ENCODE data around the gene KLK8. TPM values are rescaled to one million over a fixed set of nuclear protein-coding genes. Genes with fewer than 3 reads are reported as not detected.
"Not testable (repeated sequence)": the region's sequence is repeated elsewhere in the genome, so short reads cannot be mapped to it uniquely, and the experiment has no call there.

Gene KLK8
- total RNA-seq, 2 donors from 2014 or later: 1.1 TPM; not detected in 1

DNA sequence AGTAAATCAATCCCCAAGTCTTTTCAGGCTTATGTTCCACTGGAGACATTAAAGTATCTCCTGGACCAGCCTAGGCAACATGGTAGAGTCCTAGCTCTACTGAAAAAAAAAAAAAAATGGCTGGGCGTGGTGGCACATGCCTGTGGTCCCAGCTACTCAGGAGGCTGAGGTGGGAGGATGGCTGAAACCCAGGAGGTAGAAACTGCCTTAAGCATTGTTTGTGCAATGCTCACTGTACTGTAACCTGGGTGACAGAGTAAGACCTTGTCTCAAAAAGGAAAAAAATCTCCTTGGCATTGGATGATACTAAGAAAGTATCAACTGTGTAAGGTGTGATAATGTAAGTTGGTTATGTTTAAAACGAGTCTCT, 8.8 kb downstream of the KLK8 start:
- no peak overlapping the region for H3K27ac Mint-ChIP-seq
- TF ChIP-seq, protein P1, sequence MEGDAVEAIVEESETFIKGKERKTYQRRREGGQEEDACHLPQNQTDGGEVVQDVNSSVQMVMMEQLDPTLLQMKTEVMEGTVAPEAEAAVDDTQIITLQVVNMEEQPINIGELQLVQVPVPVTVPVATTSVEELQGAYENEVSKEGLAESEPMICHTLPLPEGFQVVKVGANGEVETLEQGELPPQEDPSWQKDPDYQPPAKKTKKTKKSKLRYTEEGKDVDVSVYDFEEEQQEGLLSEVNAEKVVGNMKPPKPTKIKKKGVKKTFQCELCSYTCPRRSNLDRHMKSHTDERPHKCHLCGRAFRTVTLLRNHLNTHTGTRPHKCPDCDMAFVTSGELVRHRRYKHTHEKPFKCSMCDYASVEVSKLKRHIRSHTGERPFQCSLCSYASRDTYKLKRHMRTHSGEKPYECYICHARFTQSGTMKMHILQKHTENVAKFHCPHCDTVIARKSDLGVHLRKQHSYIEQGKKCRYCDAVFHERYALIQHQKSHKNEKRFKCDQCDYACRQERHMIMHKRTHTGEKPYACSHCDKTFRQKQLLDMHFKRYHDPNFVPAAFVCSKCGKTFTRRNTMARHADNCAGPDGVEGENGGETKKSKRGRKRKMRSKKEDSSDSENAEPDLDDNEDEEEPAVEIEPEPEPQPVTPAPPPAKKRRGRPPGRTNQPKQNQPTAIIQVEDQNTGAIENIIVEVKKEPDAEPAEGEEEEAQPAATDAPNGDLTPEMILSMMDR (conservative IDR thresholded peaks at IDR 0.05): no peak
- WGBS, 2 experiments (ENCODE audit: insufficient coverage in 1 of 2, insufficient read length in 1 of 2): 67 to 87% methylated on average over 1 to 2 of the region's 2 CpGs
- Histone ChIP-seq H3K9me3 (ENCODE audit: control insufficient read depth, low read length) (no peaks in the 10 kb centered on the region), H3K9ac (ENCODE audit: extremely low read depth, low read length, poor library complexity, severe bottlenecking) (no peak overlapping the region), H3K36me3 (ENCODE audit: control insufficient read depth, insufficient read depth, low read length) (no peaks in the 10 kb centered on the region), H3K4me3 (ENCODE audit: low read length) (no peak overlapping the region), H3K4me1 (ENCODE audit: control insufficient read depth, insufficient read depth, low read length) (no peaks in the 10 kb centered on the region), H3K27ac (ENCODE audit: low read depth, low read length) (no peak overlapping the region), H3K27me3 (ENCODE audit: control insufficient read depth, insufficient read depth, low read length, poor library complexity, severe bottlenecking) (peaks cover 18% of the 10 kb centered on the region)
- no peaks in the 10 kb centered on the region for H3K36me3 Mint-ChIP-seq (ENCODE audit: low read depth)
- peaks cover 41% of the 10 kb centered on the region for H3K27me3 Mint-ChIP-seq (ENCODE audit: insufficient read depth)
- H3K4me3 Mint-ChIP-seq: no peak overlapping the region
- H3K9me3 Mint-ChIP-seq: peaks cover 2% of the 10 kb centered on the region
- H3K4me1 Mint-ChIP-seq: no peaks in the 10 kb centered on the region
- DNase-seq: no peak

- not testable (repeated sequence) for H3K27ac ChIP-seq (ENCODE audit: low read depth, low read length); H3K4me1 ChIP-seq (ENCODE audit: control insufficient read depth, insufficient read depth, low read length); H3K9ac ChIP-seq (ENCODE audit: extremely low read depth, low read length, poor library complexity, severe bottlenecking); H3K9me3 ChIP-seq (ENCODE audit: control insufficient read depth, low read length); H3K36me3 ChIP-seq (ENCODE audit: control insufficient read depth, insufficient read depth, low read length); H3K27ac Mint-ChIP-seq; H3K4me3 Mint-ChIP-seq; H3K9me3 Mint-ChIP-seq; H3K36me3 Mint-ChIP-seq (ENCODE audit: low read depth); DNase-seq; H3K4me1 Mint-ChIP-seq; H3K4me3 ChIP-seq (ENCODE audit: low read length)
- WGBS, 2 experiments (ENCODE audit: insufficient coverage in 1 of 2, insufficient read length in 1 of 2): 89 to 94% methylated on average over 8 to 13 of the region's 14 CpGs
- peaks cover 34% of the 10 kb centered on the region for H3K27me3 ChIP-seq (ENCODE audit: control insufficient read depth, insufficient read depth, low read length, poor library complexity, severe bottlenecking)
- peaks cover 71% of the 10 kb centered on the region for H3K27me3 Mint-ChIP-seq (ENCODE audit: insufficient read depth)
Measured at GRCh38 chr19:50984416-50984815, 17.0 kb downstream of the KLK8 start.

DNA sequence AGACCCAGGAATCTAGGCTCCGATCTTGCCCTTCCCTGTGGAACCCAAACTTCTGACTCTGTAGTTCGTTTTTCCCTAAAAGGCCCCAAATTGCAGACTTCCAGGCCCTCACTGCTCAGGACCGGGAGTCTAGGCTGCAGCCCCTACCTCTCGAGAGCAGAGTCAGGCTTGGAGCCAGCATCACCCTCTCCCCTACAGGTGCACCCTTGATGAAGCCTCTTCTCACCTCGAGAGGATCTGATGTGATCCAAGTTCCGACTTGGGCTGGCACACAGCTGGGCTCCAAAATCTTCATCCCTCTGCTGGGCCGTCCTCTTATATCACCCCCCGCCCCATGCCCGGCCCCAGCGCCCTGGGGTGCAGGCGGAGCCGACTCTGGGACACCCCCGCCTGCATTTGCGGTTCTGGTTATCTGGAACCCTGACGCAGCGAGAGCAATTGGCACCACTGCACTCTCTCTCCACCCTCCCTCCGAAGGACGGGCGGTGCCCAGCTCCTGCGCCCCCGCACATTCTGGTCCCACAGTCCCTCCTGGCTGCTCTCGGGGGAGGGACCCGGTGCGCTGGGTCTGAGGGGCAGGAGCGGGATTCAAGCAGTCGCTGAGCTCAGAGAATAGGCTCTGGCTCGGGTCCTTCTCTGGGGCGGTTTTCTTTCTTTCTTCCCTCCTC, 17.6 kb downstream of the KLK8 start, which contains the start of gene KLK7:
KLK7 (minus strand) TSS at position 293 of the 668 bp plus-strand sequence. CDS start 1,518 bp downstream, outside the sequence.
- Histone ChIP-seq H3K9ac (ENCODE audit: extremely low read depth, low read length, poor library complexity, severe bottlenecking) (no peak within 1 kb of the TSS), H3K27ac (ENCODE audit: low read depth, low read length) (no peak within 1 kb of the TSS), H3K9me3 (ENCODE audit: control insufficient read depth, low read length) (no peaks in the 10 kb centered on the region), H3K36me3 (ENCODE audit: control insufficient read depth, insufficient read depth, low read length) (no peaks in the 10 kb centered on the region), H3K27me3 (ENCODE audit: control insufficient read depth, insufficient read depth, low read length, poor library complexity, severe bottlenecking) (peaks cover 27% of the 10 kb centered on the region), H3K4me3 (ENCODE audit: low read length) (no peak within 1 kb of the TSS), H3K4me1 (ENCODE audit: control insufficient read depth, insufficient read depth, low read length) (no peaks in the 10 kb centered on the region)
- Mint-ChIP-seq H3K27me3 (ENCODE audit: insufficient read depth) (peaks cover 66% of the 10 kb centered on the region), H3K27ac (no peak within 1 kb of the TSS), H3K9me3 (peaks cover 4% of the 10 kb centered on the region), H3K36me3 (ENCODE audit: low read depth) (no peaks in the 10 kb centered on the region), H3K4me1 (no peaks in the 10 kb centered on the region), H3K4me3 (no peak within 1 kb of the TSS)
- WGBS, 2 experiments (ENCODE audit: insufficient coverage in 1 of 2, insufficient read length in 1 of 2): 69 to 79% methylated on average over 18 to 28 of the region's 28 CpGs
- TF ChIP-seq, protein P1 (conservative IDR thresholded peaks at IDR 0.05): no peak
- DNase-seq: peak; percentile 60

Data from endodermal cell (in vitro differentiated cells).